ENCODE data around the gene FCGR3A.
"Not testable (repeated sequence)": the region's sequence is repeated elsewhere in the genome, so short reads cannot be mapped to it uniquely, and the experiment has no call there.

Gene FCGR3A

DNA sequence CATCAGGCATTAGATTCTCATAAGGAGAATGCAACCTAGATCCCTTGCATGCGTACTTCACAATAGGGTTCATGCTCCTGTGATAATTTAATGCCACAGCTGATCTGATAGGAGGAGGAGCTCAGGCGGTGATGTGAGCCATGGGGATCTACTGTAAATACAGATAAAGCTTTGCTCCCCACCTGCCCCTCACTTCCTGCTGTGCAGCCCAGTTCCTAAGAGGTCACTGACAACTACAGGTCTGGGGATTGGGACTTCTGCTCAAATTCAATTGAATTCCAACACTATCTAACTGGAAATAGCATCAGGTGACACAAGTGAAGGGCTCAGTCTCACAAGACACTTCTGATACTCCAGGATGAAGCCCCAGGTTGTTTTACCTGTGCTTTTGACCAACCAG, 7.4 kb upstream of the FCGR3A start:
- not testable (repeated sequence) for H2AFZ ChIP-seq; H3K9ac ChIP-seq; H3K4me3 ChIP-seq (ENCODE audit: low read depth, low read length); H3K27ac ChIP-seq; H3K27me3 ChIP-seq (ENCODE audit: control insufficient read depth, insufficient read depth, low read length); H3K36me3 ChIP-seq (ENCODE audit: control insufficient read depth, insufficient read depth, low read length); H3K4me2 ChIP-seq (ENCODE audit: low read length); H3K9me3 ChIP-seq (ENCODE audit: control insufficient read depth, low read length); H3K79me2 ChIP-seq; H3K4me1 ChIP-seq

DNA sequence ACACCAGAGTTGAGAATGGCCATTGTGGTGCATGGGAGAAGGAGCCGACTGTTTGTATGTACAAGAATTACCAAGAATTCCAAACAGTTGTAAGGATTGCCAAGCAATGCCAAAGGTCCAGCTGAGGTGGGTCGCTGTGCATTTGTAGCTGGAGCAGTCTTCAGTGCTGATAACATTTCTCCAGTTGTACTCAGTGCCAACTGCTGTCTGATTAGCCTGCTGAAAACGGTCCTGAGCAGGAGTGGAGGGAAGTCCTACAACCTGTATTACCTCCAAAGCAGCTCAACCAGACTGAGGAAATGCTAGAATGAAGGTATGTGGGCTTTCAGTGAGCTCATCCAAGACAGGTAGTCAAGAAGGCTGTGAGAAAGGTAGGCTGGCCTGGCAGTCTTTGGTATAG, 6.5 kb upstream of the FCGR3A start:
- not testable (repeated sequence) for H3K4me2 ChIP-seq (ENCODE audit: low read length); H2AFZ ChIP-seq; H3K27ac ChIP-seq; H3K4me3 ChIP-seq (ENCODE audit: low read depth, low read length); H3K9me3 ChIP-seq (ENCODE audit: control insufficient read depth, low read length); H3K79me2 ChIP-seq; H3K27me3 ChIP-seq (ENCODE audit: control insufficient read depth, insufficient read depth, low read length); H3K36me3 ChIP-seq (ENCODE audit: control insufficient read depth, insufficient read depth, low read length); H3K9ac ChIP-seq; H3K4me1 ChIP-seq

GRCh38 chr1:161554815-161555417, 5.3 kb upstream of the FCGR3A start:
- not testable (repeated sequence) for H3K79me2 ChIP-seq; H3K4me1 ChIP-seq; H3K27ac ChIP-seq; H3K27me3 ChIP-seq (ENCODE audit: control insufficient read depth, insufficient read depth, low read length); H3K9ac ChIP-seq; H3K9me3 ChIP-seq (ENCODE audit: control insufficient read depth, low read length); H3K4me3 ChIP-seq (ENCODE audit: low read depth, low read length); H3K36me3 ChIP-seq (ENCODE audit: control insufficient read depth, insufficient read depth, low read length); H3K4me2 ChIP-seq (ENCODE audit: low read length); H2AFZ ChIP-seq

GRCh38 chr1:161554340-161554739, 4.7 kb upstream of the FCGR3A start:
- H3K79me2 ChIP-seq; H3K9me3 ChIP-seq (ENCODE audit: control insufficient read depth, low read length); H3K27me3 ChIP-seq (ENCODE audit: control insufficient read depth, insufficient read depth, low read length); H2AFZ ChIP-seq; H3K4me2 ChIP-seq (ENCODE audit: low read length); H3K36me3 ChIP-seq (ENCODE audit: control insufficient read depth, insufficient read depth, low read length); H3K27ac ChIP-seq; H3K9ac ChIP-seq; H3K4me3 ChIP-seq (ENCODE audit: low read depth, low read length); H3K4me1 ChIP-seq: not testable (repeated sequence)

GRCh38 chr1:161553631-161554030, 4.0 kb upstream of the FCGR3A start:
- H3K4me2 ChIP-seq (ENCODE audit: low read length); H3K27ac ChIP-seq; H3K4me3 ChIP-seq (ENCODE audit: low read depth, low read length); H3K79me2 ChIP-seq; H3K4me1 ChIP-seq; H3K9me3 ChIP-seq (ENCODE audit: control insufficient read depth, low read length); H3K27me3 ChIP-seq (ENCODE audit: control insufficient read depth, insufficient read depth, low read length); H3K9ac ChIP-seq; H3K36me3 ChIP-seq (ENCODE audit: control insufficient read depth, insufficient read depth, low read length); H2AFZ ChIP-seq: not testable (repeated sequence)

GRCh38 chr1:161550942-161551341, 1.3 kb upstream of the FCGR3A start:
- H3K79me2 ChIP-seq; H2AFZ ChIP-seq; H3K9me3 ChIP-seq (ENCODE audit: control insufficient read depth, low read length); H3K4me3 ChIP-seq (ENCODE audit: low read depth, low read length); H3K4me2 ChIP-seq (ENCODE audit: low read length); H3K4me1 ChIP-seq; H3K27ac ChIP-seq; H3K9ac ChIP-seq; H3K36me3 ChIP-seq (ENCODE audit: control insufficient read depth, insufficient read depth, low read length); H3K27me3 ChIP-seq (ENCODE audit: control insufficient read depth, insufficient read depth, low read length): not testable (repeated sequence)

- not testable (repeated sequence) for H3K9ac ChIP-seq; H3K9me3 ChIP-seq (ENCODE audit: control insufficient read depth, low read length); H3K27me3 ChIP-seq (ENCODE audit: control insufficient read depth, insufficient read depth, low read length); H3K4me3 ChIP-seq (ENCODE audit: low read depth, low read length); H3K4me1 ChIP-seq; H3K79me2 ChIP-seq; H3K27ac ChIP-seq; H3K36me3 ChIP-seq (ENCODE audit: control insufficient read depth, insufficient read depth, low read length); H3K4me2 ChIP-seq (ENCODE audit: low read length); H2AFZ ChIP-seq
Observed at GRCh38 chr1:161548749-161549406, 740 bp downstream of the FCGR3A start.

GRCh38 chr1:161547995-161548741, 1.4 kb downstream of the FCGR3A start:
- H3K36me3 ChIP-seq (ENCODE audit: control insufficient read depth, insufficient read depth, low read length); H3K9me3 ChIP-seq (ENCODE audit: control insufficient read depth, low read length); H3K79me2 ChIP-seq; H3K4me1 ChIP-seq; H2AFZ ChIP-seq; H3K4me2 ChIP-seq (ENCODE audit: low read length); H3K9ac ChIP-seq; H3K27ac ChIP-seq; H3K4me3 ChIP-seq (ENCODE audit: low read depth, low read length); H3K27me3 ChIP-seq (ENCODE audit: control insufficient read depth, insufficient read depth, low read length): not testable (repeated sequence)

- H3K4me3 ChIP-seq (ENCODE audit: low read depth, low read length); H3K27me3 ChIP-seq (ENCODE audit: control insufficient read depth, insufficient read depth, low read length); H2AFZ ChIP-seq; H3K36me3 ChIP-seq (ENCODE audit: control insufficient read depth, insufficient read depth, low read length); H3K4me1 ChIP-seq; H3K9ac ChIP-seq; H3K79me2 ChIP-seq; H3K27ac ChIP-seq; H3K4me2 ChIP-seq (ENCODE audit: low read length); H3K9me3 ChIP-seq (ENCODE audit: control insufficient read depth, low read length): not testable (repeated sequence)
Observed at GRCh38 chr1:161545005-161545731, 4.5 kb downstream of the FCGR3A start.

DNA sequence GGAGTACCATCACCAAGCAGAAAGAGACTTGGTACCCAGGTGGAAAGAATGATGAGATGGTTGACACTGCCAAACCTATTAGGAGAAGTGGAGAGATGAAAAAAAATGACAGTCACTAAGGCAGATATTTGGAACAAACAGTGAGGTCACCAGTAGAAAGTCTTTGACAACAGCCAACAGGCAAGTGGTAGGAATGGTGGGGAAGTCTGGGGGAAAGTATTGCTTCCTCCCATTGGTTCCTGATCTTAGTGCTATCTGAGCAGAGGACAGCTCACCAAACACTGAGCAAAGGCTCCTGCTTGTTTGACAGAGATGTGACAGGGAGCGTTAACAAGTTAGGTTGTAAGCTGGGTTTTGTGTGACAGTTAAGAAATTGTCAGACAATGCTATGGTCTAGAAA, 6.5 kb downstream of the FCGR3A start:
- H3K9ac ChIP-seq; H3K79me2 ChIP-seq; H3K4me3 ChIP-seq (ENCODE audit: low read depth, low read length); H3K36me3 ChIP-seq (ENCODE audit: control insufficient read depth, insufficient read depth, low read length); H3K4me1 ChIP-seq; H3K4me2 ChIP-seq (ENCODE audit: low read length); H3K27ac ChIP-seq; H3K27me3 ChIP-seq (ENCODE audit: control insufficient read depth, insufficient read depth, low read length); H3K9me3 ChIP-seq (ENCODE audit: control insufficient read depth, low read length); H2AFZ ChIP-seq: not testable (repeated sequence)
